Measurements from ENCODE around the gene IFNA6. TPM values are rescaled to one million over a fixed set of nuclear protein-coding genes. Genes with fewer than 3 reads are reported as not detected.
"Not testable (repeated sequence)": the region's sequence is repeated elsewhere in the genome, so short reads cannot be mapped to it uniquely, and the experiment has no call there.

The IFNA6 gene
- not detected for total RNA-seq

DNA sequence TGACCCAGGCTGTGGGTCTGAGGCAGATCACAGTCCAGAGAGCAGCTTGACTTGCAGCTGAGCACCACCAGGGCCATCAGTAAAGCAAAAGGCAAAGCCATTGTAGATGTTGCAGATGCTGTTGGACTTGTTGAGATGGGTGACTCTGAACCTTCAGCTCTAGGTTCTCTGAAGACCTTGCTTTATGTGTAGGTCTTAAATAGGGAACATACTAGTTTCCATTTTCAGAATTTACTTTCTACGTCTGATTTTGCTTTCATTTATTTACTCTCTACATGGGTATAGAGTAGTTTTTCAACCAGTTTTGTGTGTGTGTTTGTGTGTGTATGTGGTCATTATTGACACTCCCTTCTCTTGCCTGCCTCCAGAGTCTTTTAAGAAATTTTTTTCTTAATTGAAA, at the start of gene IFNA6:
Gene IFNA6 (minus strand): TSS at position 101 of the 400 bp plus-strand sequence. CDS start 0 bp downstream, at position 101.
- H3K9me3 Mint-ChIP-seq, result peaks cover 5 to 10% of the 10 kb centered on the region in 2 donors
- peaks cover 6 to 11% of the 10 kb centered on the region in 2 donors for H3K36me3 Mint-ChIP-seq
- no peak within 1 kb of the TSS for H3K27ac Mint-ChIP-seq
- no peak for ATAC-seq
- DNase-seq (ENCODE audit: low spot score in 2 of 2), result no peak

DNA sequence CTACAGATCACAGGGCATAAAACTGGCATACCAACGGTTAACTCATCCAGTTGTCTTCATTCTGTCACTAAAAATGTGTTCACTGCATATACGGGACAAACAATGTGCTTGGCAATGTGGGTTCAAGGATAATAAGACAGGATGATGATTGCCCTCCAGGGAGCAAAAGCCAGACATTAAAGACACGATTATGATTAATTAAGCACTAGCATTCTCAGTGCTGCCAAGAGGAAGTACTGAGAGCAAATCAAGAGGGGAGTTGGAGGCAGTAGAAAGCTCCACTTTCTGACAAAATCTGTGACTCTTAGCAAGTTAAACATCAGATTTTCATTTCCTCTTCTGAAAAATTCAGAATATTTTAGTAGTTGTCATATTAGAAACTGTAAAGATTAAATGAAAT, 49.3 kb upstream of the IFNA6 start:
- ATAC-seq, result no peak
- Mint-ChIP-seq H3K36me3 (no peaks in the 10 kb centered on the region), H3K9me3 (peaks cover 0 to 6% of the 10 kb centered on the region in 2 donors), H3K27ac (no peak overlapping the region)
- DNase-seq (ENCODE audit: low spot score in 2 of 2), result no peak

DNA sequence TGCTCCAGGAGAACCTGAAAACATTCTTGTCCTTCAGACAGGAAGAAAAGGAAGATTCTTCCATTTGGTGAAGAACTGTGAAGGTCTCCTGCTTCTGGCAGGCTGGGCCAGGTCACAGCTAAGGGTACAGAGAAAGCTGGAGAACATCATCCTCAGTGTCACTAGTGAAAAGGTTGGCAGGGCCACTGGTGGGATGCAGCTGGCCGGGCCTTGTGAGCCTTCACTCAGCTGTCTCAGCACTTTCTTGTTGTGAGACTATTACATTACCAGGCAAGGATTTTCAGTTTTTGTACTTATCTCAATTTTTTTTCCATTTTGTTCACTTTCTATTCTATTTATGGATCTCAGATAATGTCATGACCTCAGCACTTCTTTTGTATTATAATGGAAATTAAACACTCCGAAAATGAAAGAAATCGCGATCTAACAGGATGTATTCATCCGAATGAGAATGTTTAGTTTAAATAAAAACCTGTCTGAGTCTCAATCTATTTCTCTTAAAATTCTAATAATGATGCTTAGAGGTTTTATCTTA, 48.3 kb upstream of the IFNA6 start:
- no peak for DNase-seq (ENCODE audit: low spot score in 2 of 2)
- H3K36me3 Mint-ChIP-seq, result no peaks in the 10 kb centered on the region
- no peak overlapping the region for H3K27ac Mint-ChIP-seq

DNA sequence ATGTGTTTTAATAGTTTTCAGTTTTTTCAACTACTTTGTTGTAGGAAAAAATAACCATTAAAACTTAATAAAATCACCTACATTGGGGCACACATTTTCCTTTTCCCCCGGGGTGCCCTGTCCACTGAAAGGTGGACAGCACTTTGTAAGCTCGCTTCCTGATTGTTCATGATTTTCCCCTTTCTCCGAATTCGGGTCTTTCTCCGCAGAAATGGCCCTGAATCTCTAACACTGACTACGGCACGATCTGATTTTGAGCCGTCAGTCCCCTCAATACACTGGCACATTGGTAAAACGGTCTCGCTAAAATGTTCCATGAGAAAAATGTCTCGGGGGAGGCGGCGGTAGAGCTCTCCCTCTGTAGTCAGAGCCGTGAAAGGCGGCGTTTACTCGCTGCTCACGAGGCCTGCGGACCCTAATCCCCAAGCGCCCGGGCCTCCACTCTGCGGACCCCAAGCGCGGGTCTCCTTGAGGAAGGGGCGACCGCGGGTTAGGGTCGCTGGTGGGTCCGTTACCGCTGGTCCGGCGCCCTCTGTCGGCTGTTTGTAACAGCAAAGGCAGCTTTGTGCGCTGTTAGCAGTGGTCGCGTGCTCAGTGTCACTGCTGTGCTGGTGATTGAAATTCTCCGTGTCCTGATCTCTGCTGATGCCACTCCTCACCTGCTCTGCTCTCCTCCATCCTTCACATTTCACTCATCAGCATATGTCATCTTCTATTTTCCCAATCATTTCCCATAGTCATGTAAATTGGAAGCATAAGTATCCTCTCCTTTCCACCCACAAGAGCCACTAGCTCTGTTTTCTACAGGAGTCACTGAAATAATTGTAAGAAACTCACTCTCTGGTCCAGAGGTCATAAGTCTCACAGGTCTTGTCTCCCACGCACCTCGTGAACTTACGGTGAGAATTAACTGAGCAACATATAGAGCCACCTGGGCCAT, 45.4 kb upstream of the IFNA6 start:
- peaks cover 0 to 6% of the 10 kb centered on the region in 2 donors for H3K9me3 Mint-ChIP-seq
- DNase-seq (ENCODE audit: low spot score in 2 of 2), result peak; percentile 62 to 67
- peak; percentile 83 to 86 for ATAC-seq

More for the DNA sequence above, 48.3 kb upstream of the IFNA6 start:
- peaks cover 0 to 6% of the 10 kb centered on the region in 2 donors for H3K9me3 Mint-ChIP-seq
- no peak for ATAC-seq

DNA sequence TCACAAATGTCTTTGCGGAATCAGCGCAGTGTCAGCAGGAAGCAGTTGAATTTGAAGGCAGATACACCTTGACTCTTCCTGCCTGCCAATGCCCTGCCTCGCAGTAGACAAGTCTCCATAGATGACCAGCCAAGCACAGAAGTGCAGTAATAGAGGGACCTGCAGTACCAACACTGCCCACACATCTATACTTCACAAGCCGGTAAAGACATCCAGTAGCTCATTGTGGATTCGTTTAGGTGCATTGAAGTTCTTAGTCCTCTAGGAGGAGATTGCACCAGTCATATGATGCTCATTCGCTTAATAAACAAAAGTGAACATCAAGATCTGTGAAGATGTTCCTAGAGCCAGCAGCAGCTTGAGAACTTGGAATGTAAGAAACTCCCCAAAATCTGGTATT, 41.6 kb upstream of the IFNA6 start:
- no peaks in the 10 kb centered on the region for H3K9me3 Mint-ChIP-seq
- H3K36me3 Mint-ChIP-seq, result no peaks in the 10 kb centered on the region
- no peak overlapping the region for H3K27ac Mint-ChIP-seq
- DNase-seq (ENCODE audit: low spot score in 2 of 2) (no peak), ATAC-seq (peak; percentile 40 to 71)

More for the DNA sequence above, 45.4 kb upstream of the IFNA6 start:
- Mint-ChIP-seq H3K27ac (peak overlapping the region in 1 of 2 donors; percentile 55), H3K36me3 (no peaks in the 10 kb centered on the region)

DNA sequence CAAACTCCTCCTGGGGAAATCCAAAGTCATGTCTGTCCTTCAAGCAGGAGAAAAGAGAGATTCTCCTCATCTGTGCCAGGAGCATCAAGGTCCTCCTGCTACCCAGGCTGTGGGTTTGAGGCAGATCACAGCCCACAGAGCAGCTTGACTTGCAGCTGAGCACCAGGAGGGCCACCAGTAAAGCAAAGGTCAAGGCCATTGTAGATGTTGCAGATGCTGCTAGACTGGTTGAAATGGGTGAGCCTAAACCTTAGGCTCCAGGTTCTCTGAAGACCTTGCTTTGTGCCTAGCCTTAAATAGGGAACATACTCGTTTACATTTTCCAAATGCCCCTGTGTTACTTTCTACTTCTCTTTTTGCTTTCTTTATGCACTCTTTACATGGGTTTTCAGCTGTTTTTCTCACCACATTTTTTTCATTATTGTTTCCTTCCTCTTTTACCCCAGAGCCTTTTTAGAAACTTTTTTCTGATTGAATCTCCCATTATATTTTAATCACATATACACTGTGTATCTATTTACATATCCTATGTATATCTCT, 34.5 kb upstream of the IFNA6 start, which contains the start of gene IFNA2:
Gene IFNA2 (minus strand): TSS at position 268 of the 540 bp plus-strand sequence. CDS start 69 bp downstream, at position 199.
- Mint-ChIP-seq H3K36me3 (no peaks in the 10 kb centered on the region), H3K27ac (no peak within 1 kb of the TSS), H3K9me3 (no peaks in the 10 kb centered on the region)
- DNase-seq (ENCODE audit: low spot score in 2 of 2) (no peak), ATAC-seq (no peak)

DNA sequence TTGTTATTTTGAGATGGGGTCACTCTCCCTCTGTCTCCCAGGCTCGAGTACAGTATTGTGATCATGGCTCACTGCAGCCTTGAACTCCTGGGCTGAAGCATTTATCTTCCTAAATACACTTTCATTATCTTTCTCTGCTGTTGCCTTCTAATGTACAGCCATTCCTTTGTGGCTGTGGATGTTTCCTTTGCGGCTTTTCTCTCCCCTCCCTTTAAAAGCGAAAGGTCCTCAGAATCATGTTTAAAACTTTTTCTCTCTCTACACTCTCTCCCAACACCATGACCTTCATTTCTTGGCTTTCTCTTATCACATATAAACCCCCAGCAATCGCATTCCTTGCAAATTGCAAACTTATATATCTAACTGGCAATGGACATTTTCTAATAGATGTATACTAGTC, 32.9 kb upstream of the IFNA6 start:
- Mint-ChIP-seq H3K36me3 (no peaks in the 10 kb centered on the region), H3K27ac (no peak overlapping the region), H3K9me3 (no peaks in the 10 kb centered on the region)
- DNase-seq (ENCODE audit: low spot score in 2 of 2), result no peak
- ATAC-seq, result no peak

DNA sequence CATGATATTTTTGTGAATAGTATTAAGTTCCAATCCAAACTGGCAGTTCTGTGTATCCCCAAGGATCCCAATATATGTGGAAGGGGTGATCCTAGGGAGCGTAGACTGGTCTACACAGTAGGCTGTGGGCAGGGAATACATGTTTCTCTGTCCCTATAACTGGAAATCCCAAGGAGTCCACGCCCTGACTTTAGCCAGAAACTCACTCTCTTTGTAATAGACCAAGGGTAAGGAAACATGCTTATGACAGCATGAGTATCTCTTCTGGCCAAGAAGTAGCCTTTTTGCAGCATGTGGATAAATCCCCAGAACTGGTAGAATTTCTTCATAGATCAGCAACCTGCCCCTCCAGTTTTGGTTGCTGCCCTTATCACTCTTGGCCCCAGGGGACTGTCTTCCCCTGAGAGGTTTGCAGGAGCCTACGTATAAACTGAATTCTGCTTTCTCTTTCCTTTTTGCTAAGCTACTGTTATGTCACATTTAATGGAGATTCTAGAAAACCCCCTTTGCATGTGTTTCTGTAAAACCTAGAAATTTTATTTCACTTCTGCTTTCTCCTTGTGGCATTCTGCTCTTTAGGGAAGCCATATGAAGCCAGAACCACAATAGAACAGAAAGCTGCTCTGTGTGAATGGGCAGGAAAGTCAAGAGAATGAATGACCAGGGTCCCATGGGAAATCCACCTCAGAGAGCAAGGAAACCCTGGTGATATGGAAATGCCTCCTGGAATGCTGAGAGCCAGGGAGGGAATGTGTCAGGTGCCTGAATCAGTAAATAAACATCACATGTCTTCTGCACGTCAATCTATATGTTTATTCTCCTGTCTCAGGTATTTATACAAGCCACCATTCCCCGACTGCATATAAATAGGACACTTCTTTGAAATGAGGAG, 31.0 kb upstream of the IFNA6 start:
- no peaks in the 10 kb centered on the region for H3K9me3 Mint-ChIP-seq
- no peak for DNase-seq (ENCODE audit: low spot score in 2 of 2)
- peak; percentile 59 to 81 for ATAC-seq
- H3K27ac Mint-ChIP-seq, result no peak overlapping the region
- no peaks in the 10 kb centered on the region for H3K36me3 Mint-ChIP-seq

DNA sequence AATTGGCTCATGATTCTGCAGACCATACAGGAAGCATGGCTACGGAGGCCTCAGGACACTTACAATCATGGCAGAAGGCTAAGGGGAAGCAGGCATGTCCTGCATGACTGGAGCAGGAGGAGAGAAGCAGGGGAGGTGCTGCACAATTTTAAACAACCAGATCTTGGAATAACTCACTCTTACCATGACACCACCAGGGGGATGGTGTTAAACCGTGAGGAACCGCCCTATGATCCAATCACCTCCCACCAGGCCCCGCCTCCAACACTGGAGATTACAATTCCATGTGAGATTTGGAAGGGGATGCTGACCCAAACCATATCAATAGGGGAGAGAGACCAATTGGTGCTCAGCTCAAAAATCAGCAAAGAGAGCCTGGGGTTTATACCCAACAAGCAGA, 20.8 kb upstream of the IFNA6 start:
- H3K36me3 Mint-ChIP-seq; DNase-seq (ENCODE audit: low spot score in 2 of 2); ATAC-seq: not testable (repeated sequence)

DNA sequence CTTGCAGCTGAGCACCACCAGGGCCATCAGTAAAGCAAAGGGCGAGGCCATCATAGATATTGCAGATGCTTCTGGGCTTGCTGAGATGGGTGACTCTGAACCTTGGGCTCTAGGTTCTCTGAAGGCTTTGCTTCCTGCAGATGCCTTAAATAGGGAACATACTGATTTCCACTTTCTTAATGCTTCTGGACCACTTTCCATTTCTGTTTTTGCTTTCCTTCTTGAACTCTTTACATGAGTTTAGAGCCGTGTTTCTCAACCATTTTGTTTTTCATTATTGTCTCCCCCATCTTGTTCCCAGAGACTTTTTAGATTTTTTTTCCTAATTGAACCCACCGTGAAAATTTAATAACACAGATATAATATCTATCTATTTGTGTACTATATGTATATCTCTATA, 17.3 kb upstream of the IFNA6 start, which contains the start of gene IFNA13:
Gene IFNA13 (minus strand): TSS at position 101 of the 400 bp plus-strand sequence. CDS start 47 bp downstream, at position 54.
- DNase-seq (ENCODE audit: low spot score in 2 of 2), result no peak
- no peak within 1 kb of the TSS for H3K27ac Mint-ChIP-seq
- ATAC-seq, result no peak
- H3K9me3 Mint-ChIP-seq, result no peaks in the 10 kb centered on the region
- no peaks in the 10 kb centered on the region for H3K36me3 Mint-ChIP-seq

More for the DNA sequence above, 20.8 kb upstream of the IFNA6 start:
- not testable (repeated sequence) for H3K27ac Mint-ChIP-seq, H3K9me3 Mint-ChIP-seq

DNA sequence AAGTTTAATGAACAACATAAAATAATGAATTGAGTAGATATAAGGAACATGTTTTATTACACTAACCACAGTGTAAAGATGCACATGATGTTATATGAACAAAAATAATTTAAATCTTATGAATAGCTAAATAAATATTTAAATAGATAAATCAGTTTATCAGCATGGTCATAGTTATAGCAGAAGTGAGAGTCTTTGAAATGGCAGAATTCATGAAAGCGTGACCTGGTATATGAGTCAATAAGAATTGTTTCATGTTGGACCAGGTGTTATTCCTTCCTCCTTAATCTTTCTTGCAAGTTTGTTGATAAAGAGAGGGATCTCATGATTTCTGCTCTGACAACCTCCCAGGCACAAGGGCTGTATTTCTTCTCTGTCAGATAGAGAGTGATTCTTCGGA, 16.5 kb upstream of the IFNA6 start:
- not testable (repeated sequence) for ATAC-seq; H3K9me3 Mint-ChIP-seq; DNase-seq (ENCODE audit: low spot score in 2 of 2); H3K36me3 Mint-ChIP-seq; H3K27ac Mint-ChIP-seq

DNA sequence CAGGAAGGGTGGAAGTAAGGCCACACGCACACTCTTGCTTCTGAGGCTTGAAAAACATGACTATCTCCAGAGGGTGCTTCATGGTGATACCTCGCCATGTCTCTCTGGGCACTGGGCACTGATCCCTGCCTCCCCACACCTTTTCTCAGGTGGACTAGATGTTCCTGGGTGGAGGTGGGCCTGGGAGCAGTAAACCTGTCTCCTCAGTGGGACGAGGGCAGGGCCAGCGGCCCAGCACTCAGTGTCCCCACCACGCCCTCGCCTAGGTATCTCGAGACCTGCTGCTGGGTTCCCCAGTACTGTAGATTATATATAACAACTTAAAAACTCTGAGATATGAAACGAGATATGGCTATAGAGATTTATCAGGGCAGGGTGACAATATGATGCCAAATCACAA, 11.6 kb upstream of the IFNA6 start:
- no peak overlapping the region for H3K27ac Mint-ChIP-seq
- H3K9me3 Mint-ChIP-seq, result no peaks in the 10 kb centered on the region
- DNase-seq (ENCODE audit: low spot score in 2 of 2) (no peak), ATAC-seq (no peak)
- H3K36me3 Mint-ChIP-seq, result no peaks in the 10 kb centered on the region

DNA sequence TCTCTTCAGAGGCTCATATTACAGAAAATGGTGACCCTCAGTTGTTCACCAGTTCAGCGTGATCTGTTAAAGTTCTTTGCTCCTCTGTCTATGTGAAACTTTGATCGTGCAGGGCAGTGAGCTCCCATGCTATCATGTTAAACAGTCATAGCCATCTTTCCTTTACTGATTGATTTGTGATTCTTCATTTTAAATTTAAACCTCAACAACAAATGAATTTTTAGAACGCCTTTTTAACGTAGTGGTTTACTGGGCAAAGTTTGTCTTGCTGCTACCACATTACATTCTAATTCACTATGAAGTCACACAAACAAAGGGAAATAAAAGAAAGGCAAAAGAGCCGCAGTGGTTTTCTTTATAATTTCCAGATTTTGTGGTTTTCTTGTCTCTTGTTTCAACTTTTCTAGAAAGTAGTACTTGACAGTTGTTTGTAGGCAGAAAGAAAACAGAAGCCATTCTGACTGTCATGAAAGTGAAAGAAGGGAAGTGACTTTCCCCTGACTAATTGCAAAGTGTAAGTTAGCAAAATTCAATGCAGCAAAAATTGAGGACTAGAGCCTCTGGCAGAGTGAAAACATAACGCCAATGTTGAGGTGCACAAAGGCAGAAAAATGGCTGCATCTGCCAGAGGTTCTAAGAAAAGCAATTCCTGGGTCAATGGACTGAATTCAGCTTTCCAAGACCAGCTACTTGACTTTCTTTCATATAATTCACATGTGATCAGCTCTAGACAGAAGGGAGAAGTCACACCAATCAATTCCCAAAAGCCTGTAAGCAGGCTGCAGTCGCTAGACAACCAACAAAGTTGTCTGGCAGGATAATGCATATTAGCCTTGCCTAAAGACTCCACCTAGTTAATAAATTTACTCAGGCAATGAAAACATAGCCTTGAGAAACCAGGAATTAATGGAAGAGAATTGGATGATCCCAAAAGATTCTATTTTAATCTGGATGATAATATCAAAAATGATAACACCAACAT, 7.1 kb upstream of the IFNA6 start:
- peaks cover 6 to 11% of the 10 kb centered on the region in 2 donors for H3K36me3 Mint-ChIP-seq
- H3K27ac Mint-ChIP-seq, result peak overlapping the region; percentile 61 to 91
- peak in 1 of 2 donors; percentile 13 for DNase-seq (ENCODE audit: low spot score in 2 of 2)
- H3K9me3 Mint-ChIP-seq, result peaks cover 5 to 7% of the 10 kb centered on the region in 2 donors
- ATAC-seq, result peak; percentile 90 to 91

DNA sequence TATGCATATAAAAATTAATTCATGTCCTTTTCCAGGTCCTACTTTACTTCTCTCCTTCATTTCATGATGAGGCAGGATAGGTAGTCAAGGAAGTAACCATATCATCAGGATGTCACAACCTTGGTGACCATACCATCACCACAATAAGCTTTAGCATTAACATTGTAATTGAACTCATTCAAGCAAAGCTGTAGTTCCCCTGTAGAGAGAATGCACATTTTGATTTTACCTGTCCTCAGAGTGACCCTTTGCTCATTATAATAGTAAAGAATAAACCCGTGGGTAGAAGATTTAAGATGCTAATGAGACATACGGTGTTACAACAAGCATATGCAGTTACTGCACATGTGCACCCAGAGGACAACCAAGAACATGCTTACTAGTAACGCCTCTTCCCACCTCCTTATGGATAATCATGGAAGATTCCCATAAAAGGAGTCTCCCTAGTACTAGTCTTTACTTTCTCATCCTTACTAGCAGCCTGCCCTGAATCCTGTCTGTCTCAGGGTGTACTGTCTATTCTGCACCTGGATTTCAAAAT, 2.2 kb downstream of the IFNA6 start:
- ATAC-seq, result no peak
- H3K9me3 Mint-ChIP-seq, result peaks cover 0 to 17% of the 10 kb centered on the region in 2 donors
- H3K27ac Mint-ChIP-seq, result no peak overlapping the region
- H3K36me3 Mint-ChIP-seq, result peaks cover 3 to 6% of the 10 kb centered on the region in 2 donors
- DNase-seq (ENCODE audit: low spot score in 2 of 2), result no peak

DNA sequence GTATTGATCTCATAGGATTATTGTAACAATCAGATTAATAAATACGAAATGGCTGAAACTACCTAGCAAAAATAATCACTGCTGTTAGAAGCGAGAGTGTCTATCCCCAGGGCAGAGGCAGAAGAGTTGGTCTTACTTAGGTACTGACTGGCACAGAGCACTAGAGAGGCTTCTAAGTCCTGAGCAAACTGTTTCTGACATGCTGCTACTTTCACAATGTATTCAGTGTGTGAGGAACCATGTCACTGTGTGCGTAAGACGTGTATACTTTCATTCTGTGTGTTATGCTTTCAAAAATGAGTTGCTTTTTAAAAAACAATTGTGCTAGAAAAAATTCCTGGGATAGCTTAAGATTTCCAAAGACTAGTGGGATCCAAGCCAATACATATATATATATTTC, 10.0 kb downstream of the IFNA6 start:
- no peak overlapping the region for H3K27ac Mint-ChIP-seq
- H3K9me3 Mint-ChIP-seq, result peaks cover 0 to 15% of the 10 kb centered on the region in 2 donors
- DNase-seq (ENCODE audit: low spot score in 2 of 2) (no peak), ATAC-seq (no peak)
- peaks cover 6 to 9% of the 10 kb centered on the region in 2 donors for H3K36me3 Mint-ChIP-seq
